ENCODE results near the gene MON2. TPM values are rescaled to one million over a fixed set of nuclear protein-coding genes. Genes with fewer than 3 reads are reported as not detected.

MON2 gene
- 8.5 TPM for polyA plus RNA-seq (2012; ENCODE audit: insufficient read length, low read depth)

- TF ChIP-seq, protein P1, sequence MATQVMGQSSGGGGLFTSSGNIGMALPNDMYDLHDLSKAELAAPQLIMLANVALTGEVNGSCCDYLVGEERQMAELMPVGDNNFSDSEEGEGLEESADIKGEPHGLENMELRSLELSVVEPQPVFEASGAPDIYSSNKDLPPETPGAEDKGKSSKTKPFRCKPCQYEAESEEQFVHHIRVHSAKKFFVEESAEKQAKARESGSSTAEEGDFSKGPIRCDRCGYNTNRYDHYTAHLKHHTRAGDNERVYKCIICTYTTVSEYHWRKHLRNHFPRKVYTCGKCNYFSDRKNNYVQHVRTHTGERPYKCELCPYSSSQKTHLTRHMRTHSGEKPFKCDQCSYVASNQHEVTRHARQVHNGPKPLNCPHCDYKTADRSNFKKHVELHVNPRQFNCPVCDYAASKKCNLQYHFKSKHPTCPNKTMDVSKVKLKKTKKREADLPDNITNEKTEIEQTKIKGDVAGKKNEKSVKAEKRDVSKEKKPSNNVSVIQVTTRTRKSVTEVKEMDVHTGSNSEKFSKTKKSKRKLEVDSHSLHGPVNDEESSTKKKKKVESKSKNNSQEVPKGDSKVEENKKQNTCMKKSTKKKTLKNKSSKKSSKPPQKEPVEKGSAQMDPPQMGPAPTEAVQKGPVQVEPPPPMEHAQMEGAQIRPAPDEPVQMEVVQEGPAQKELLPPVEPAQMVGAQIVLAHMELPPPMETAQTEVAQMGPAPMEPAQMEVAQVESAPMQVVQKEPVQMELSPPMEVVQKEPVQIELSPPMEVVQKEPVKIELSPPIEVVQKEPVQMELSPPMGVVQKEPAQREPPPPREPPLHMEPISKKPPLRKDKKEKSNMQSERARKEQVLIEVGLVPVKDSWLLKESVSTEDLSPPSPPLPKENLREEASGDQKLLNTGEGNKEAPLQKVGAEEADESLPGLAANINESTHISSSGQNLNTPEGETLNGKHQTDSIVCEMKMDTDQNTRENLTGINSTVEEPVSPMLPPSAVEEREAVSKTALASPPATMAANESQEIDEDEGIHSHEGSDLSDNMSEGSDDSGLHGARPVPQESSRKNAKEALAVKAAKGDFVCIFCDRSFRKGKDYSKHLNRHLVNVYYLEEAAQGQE (IDR thresholded peaks at IDR 0.05; ENCODE audit: insufficient read depth in 1 of 2, low read depth in 2 of 2, low read length in 2 of 2) = no peak
- TF ChIP-seq FOXP2 (optimal IDR thresholded peaks at IDR 0.05; ENCODE audit: borderline replicate concordance, extremely low read depth, extremely low read length, insufficient read depth) (no peak), POLR2AphosphoS5 (IDR thresholded peaks at IDR 0.05; ENCODE audit: low read depth, low read length) (peak; percentile 85), SIN3A (IDR thresholded peaks at IDR 0.05; ENCODE audit: borderline replicate concordance, insufficient read depth, low read length) (peak; percentile 87; the same call in 1 of the 2 replicates), TAF1 (IDR thresholded peaks at IDR 0.05; ENCODE audit: borderline replicate concordance, insufficient read depth, low read length) (peak; percentile 73)
These were observed at the start of gene MON2 for GRCh38 chr12:62466594-62467491. TSS of gene MON2 (plus strand) at chr12:62466826. CDS start at chr12:62467208, 382 bp downstream.

DNA sequence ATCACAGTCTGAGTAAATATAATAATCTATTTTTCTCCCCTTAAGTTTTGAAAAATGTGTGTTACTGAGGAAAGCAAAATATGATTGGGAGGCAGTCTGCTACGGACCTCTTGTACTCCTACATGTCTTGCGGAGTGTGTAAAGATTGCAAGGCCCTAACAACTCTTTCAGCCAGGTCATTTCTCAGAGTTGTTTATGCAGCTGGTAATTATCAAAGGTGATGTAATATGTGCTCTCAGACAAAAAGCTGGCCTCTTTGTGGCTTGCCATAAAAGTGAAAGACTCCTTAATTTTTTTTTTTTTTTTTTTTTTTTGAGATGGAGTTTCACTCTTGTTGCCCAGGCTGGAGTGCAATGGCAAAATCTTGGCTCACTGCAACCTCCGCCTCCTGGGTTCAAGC is 40.5 kb upstream of the MON2 start:
- TF ChIP-seq TAF1 (IDR thresholded peaks at IDR 0.05; ENCODE audit: borderline replicate concordance, insufficient read depth, low read length) = no peak
- TF ChIP-seq SIN3A (IDR thresholded peaks at IDR 0.05; ENCODE audit: borderline replicate concordance, insufficient read depth, low read length) = no peak
- no peak for TF ChIP-seq POLR2AphosphoS5 (IDR thresholded peaks at IDR 0.05; ENCODE audit: low read depth, low read length)
- no peak for TF ChIP-seq FOXP2 (optimal IDR thresholded peaks at IDR 0.05; ENCODE audit: borderline replicate concordance, extremely low read depth, extremely low read length, insufficient read depth)
- TF ChIP-seq, protein P1 (IDR thresholded peaks at IDR 0.05; ENCODE audit: insufficient read depth in 1 of 2, low read depth in 2 of 2, low read length in 2 of 2) = no peak

GRCh38 chr12:62429457-62429856 is 37.2 kb upstream of the MON2 start:
- TF ChIP-seq FOXP2 (optimal IDR thresholded peaks at IDR 0.05; ENCODE audit: borderline replicate concordance, extremely low read depth, extremely low read length, insufficient read depth) = no peak
- TF ChIP-seq POLR2AphosphoS5 (IDR thresholded peaks at IDR 0.05; ENCODE audit: low read depth, low read length) = no peak
- TF ChIP-seq TAF1 (IDR thresholded peaks at IDR 0.05; ENCODE audit: borderline replicate concordance, insufficient read depth, low read length) = no peak
- TF ChIP-seq SIN3A (IDR thresholded peaks at IDR 0.05; ENCODE audit: borderline replicate concordance, insufficient read depth, low read length) = no peak

GRCh38 chr12:62434494-62435302 is 31.9 kb upstream of the MON2 start:
- TF ChIP-seq POLR2AphosphoS5 (IDR thresholded peaks at IDR 0.05; ENCODE audit: low read depth, low read length) (no peak), FOXP2 (optimal IDR thresholded peaks at IDR 0.05; ENCODE audit: borderline replicate concordance, extremely low read depth, extremely low read length, insufficient read depth) (no peak), TAF1 (IDR thresholded peaks at IDR 0.05; ENCODE audit: borderline replicate concordance, insufficient read depth, low read length) (no peak), SIN3A (IDR thresholded peaks at IDR 0.05; ENCODE audit: borderline replicate concordance, insufficient read depth, low read length) (no peak)
- TF ChIP-seq, protein P1 (IDR thresholded peaks at IDR 0.05; ENCODE audit: insufficient read depth in 1 of 2, low read depth in 2 of 2, low read length in 2 of 2) = no peak

Measured in PFSK-1 (cell line).